Fibroblast of skin of abdomen (primary cell): ENCODE results near the gene RHEBL1.

Experiments
- DNase-seq: peaks from one replicate; pipeline ENCODE4 v3.0.0-alpha.2; 2013

Gene RHEBL1

DNA sequence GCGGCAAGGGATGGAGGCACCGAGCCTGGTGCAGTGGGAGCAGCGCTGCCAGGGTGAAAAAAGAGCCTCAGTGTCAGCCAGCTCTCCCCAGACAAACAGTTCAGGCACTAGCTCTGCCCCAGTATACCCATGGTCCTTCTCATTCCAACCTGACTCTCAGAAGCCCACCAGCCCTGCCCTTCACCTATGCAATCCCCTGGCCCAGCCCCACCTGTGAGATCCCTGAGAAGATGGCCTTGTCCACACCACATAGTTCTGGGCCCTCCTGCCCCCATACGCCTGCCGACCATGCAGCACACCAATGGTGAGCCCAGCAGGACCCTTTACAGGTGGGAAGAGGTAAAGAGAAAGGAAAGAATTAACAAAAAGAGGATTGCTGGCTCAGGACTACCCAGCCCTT, 15.7 kb downstream of the RHEBL1 start:
- DNase-seq, result no peak

- DNase-seq, result no peak
These were observed 17.1 kb downstream of the RHEBL1 start for GRCh38 chr12:49052451-49053208.

- no peak for DNase-seq
These were observed 17.9 kb downstream of the RHEBL1 start for GRCh38 chr12:49051777-49052438.

DNA sequence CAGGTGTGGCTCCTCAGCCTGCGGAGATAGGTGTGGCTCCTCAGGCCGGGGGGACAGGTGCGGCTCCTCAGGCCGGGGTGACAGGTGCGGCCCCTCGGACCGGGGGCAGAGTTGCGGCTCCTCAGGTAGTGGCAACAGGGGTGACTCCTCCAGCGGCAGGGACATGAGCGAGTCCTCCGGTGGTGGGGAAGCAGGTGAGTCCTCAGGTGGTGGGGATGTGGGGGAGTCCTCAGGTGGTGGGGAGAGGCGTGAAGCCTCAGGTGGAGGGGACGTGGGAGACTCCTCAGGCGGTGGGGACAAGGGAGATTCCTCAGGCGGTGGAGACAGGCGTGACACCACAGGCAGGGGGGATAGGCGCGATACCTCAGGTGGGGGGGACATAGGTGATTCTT, 18.4 kb downstream of the RHEBL1 start:
- no peak for DNase-seq

GRCh38 chr12:49050507-49051372, 19.0 kb downstream of the RHEBL1 start:
- DNase-seq, result no peak

- peak; percentile 37 for DNase-seq
These were observed 20.1 kb downstream of the RHEBL1 start for GRCh38 chr12:49049566-49050224.

DNA sequence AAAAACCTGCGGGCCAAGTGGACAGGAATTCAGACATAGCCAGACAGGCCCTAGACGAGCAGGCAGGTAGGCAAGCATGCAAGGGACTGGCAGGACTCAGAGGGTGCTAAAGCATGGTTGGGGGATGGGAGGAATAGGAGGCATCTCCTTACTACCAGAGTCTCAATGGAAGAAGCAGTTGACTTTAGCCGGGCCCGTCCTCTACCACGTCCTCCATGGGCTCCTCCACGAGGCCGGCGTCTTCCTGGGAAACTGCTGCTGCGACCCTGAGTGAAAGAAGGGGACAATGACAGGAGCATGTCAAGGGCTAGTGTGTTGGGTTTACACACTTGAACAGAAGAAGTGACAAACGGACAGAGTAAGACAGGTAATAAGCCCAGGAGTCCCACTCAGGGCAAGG, 20.8 kb downstream of the RHEBL1 start:
- no peak for DNase-seq

- no peak for DNase-seq
These were observed 23.5 kb downstream of the RHEBL1 start for GRCh38 chr12:49046129-49046895.

- no peak for DNase-seq
These were observed 25.1 kb downstream of the RHEBL1 start for GRCh38 chr12:49044660-49045059.

GRCh38 chr12:49043856-49044258, 25.9 kb downstream of the RHEBL1 start:
- peak; percentile 41 for DNase-seq

DNA sequence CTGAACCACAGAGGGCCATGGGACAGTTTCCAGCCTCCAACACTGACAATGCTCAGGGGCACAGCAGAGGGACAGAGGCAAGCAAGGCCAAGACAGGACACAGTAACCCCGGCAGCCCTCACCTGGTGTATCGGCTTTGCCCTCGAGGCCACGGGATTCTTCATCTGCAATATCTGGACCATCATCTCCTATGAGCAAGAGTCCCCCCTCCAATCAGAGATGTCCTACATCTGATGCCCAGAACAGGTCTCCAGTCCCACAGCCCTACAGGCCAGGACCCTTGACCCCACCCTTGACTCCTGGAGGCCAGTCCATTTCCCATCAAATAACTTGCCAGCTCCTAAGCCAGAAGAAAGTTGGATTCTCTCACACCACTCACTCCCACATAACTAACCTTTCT, 26.5 kb downstream of the RHEBL1 start:
- no peak for DNase-seq

DNA sequence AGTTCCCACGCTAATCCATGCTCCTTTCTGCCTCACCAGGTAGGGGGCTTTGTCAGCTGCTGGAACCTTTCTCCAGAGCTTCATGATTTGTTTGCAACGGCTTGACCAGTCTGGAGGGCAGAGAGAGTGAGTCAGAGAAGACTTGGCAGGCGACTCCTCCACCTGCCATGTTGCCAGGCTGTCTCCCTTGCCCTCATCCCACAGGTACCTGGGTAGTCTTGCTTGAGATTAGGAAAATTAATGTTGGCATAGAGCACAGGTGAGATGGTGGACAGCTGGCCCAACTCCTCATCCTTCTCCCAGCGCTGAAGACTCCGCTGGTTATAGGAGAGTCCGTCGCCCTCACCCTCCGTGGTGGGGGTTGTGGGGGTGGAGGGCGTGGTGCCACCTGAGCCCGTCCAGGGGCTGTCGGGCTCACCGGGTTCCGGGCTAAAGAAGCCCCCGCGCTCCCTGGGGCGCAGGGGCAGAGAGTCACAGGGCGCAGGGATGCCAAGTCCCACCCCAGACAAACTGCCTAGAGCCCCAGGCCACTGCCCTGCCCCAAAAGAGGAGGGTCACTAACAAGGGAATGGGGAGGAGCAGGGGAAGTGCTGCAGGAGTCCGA, 27.8 kb downstream of the RHEBL1 start:
- no peak for DNase-seq

DNA sequence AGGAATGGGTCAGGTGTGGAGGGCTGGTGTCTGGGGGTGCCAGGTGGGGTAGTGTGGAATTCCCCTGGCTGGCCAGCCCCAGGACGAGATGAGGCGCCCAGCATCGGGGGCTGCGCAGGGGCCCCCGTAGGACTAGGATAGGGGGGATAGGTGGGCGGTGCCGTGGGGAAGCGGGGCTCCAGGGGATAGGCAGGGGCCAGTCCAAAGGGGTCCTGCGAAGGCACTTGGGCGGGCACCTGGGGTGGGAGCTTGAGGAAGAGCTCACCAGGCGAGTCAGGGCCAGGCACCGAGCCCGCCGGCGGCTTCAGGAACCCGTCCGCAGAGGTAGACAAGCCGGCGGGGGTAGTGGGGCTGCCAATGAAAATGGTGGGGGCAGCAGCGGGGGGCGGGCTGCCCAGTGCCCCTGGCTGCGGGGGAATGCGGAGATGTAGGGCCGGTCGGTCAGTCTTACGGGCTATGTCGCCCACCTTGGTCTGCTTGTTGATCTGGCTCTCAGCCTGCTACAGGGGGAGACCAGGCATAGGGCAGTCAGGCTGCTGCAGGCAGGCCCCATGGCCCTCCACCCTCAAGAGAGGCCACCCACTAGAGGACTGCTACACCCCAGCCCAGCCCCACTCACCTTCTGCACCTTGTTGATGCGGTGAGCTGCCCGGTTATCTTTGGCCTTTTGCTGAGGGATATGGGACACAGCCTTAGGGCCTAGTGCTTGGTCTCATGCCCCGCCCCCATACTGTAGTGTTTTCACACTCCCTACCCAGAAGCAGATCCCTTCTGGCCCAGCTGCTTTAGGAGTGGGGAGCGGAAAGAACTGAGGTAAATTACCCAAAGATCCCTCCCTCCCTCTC, 28.5 kb downstream of the RHEBL1 start:
- no peak for DNase-seq

- no peak for DNase-seq
These were observed 29.4 kb downstream of the RHEBL1 start for GRCh38 chr12:49040364-49040855.

DNA sequence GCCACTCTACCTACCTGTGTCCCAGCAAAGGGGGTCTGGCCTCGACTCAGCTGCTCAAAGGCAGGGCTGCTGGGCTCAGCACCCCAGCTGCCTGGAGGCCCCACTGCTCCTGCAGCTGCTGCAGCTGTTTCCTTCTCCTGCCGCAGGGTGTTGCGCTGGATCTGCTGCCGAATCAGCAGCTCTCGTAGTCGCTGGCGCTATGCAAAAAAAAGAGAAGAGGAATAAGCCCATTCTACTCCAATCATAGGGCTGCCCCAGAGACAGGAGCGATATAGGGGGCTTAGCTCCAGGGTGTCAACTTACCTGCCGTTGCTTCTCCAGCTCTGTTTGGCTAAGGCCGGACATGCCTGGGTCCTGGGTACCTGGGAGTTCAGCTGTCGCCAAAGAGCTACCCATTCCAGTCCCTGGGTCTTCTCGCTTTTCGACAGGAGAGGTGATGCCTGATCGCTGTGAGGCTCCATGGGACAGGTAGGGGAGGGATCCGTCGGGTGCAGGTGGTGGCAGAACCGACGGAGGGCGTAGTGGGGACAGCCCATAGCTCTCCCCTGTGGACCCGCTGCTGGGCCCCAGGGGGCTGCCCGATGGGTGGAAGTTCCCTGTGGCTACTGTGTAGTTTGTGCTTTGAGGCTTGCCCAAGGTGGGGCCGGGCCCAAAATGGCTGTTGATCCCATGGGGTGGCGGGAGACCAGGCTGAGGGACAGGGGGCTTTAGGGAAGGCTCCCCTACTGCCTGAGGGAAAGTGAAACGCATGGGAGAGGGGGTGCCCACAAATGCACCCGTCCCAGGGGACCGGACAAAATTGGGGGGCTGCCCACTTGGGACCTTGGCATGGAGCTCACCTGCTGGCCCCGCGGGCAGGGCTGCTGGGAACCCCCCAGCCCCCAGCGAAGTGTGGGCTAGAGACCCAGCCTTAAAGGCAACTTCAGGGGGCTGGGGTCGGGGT, 30.1 kb downstream of the RHEBL1 start:
- DNase-seq, result no peak

DNA sequence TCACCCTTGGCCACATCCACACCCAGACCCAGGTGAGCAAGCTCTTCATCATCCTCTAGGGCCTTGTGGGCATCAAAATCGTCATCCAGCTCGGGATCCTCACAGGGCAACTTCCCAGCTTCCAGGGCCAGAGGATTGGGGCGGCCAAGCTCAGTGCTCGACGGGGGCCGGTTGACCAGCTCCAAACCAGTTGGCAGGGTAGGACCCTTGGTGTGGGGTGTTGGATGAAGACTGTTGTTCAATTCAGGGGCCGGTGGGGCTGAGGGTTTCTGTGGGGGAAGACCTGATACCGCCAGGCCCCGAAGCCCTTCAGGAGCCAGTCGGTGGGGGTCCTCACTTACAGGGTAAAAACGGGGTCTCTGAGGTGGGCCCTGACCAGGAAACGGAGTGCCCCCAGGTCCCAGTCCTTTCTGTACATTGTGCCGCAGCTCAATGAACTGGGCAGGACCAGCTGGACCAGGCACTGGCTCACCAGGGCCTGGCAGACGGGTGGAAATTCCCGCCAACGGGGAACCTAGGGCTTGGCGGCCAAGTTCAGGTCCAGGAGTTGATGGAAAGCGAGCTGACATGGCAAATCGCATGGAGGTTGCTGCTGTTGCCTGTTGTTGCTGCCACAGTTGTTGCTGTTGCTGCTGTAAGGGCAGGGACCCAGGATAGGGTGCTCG, 31.4 kb downstream of the RHEBL1 start:
- no peak for DNase-seq

DNA sequence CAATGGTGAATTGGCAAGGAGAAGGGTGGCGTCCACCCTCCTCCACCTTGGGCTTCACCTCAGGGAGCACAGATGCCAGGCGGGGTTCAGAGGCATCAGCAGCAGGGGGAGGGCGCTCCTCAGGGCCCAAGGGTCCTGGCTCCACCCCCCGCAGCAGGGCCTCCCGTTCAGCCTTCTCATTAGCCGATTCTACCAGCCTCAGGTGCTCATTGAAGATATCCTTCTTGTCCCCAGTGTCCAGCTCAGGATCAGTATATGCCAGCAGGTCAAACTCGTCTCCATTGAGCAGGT, 31.9 kb downstream of the RHEBL1 start:
- DNase-seq, result no peak

GRCh38 chr12:49037111-49037946, 32.5 kb downstream of the RHEBL1 start:
- no peak for DNase-seq
